ENCODE results near the gene TSSK1B. TPM values are rescaled to one million over a fixed set of nuclear protein-coding genes. Genes with fewer than 3 reads are reported as not detected.

Gene TSSK1B
- total and polyA plus RNA-seq, 2 of the 8 experiments (the other 6 are each of a cell fraction or from before 2014, with no cell fraction given), result 0.05 TPM; not detected in 1

GRCh38 chr5:113478691-113479090 is 43.9 kb upstream of the TSSK1B start (continued):
- TF ChIP-seq RFX5 (IDR thresholded peaks at IDR 0.05; ENCODE audit: borderline replicate concordance, low read depth, low read length), result no peak
- no peak for TF ChIP-seq BCL11A (IDR thresholded peaks at IDR 0.05; ENCODE audit: low read depth in 2 of 2, low read length in 2 of 2)
- TF ChIP-seq CBX5 (IDR thresholded peaks at IDR 0.05; ENCODE audit: low read depth, low read length), result no peak
- no peak for TF ChIP-seq TBP (IDR thresholded peaks at IDR 0.05; ENCODE audit: low read depth, low read length)
- TF ChIP-seq EGR1 (IDR thresholded peaks at IDR 0.05; ENCODE audit: borderline replicate concordance, low read depth, low read length), result no peak
- no peak for TF ChIP-seq SP1 (IDR thresholded peaks at IDR 0.05; ENCODE audit: low read depth, low read length)
- no peak for TF ChIP-seq POU5F1 (IDR thresholded peaks at IDR 0.05; ENCODE audit: low read depth, low read length)
- TF ChIP-seq JUND (IDR thresholded peaks at IDR 0.05; ENCODE audit: low read length), result no peak
